ENCODE data around the gene C20orf204.
"Not testable (repeated sequence)": the region's sequence is repeated elsewhere in the genome, so short reads cannot be mapped to it uniquely, and the experiment has no call there.

The C20orf204 gene

DNA sequence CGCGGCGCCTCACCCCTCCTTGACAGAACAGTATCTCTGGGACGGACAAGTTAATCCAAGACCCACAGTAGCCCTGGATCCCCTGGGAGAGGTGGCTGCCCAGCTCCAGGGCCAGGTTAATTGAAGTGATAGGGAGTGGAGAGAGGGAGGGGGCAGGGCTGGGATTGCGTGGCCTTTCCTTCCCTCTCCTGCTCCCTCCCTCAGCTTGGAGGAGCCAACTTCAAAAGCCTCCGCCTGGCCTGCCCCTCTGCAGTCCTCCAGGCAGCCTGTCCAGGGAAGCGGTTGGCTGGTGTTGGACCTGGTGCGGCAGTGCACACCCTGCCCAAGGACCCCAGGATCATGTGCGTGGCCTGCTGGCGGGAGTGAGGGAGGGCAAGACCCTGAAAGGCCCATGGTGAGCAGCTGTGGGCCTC, at the start of gene C20orf204:
Gene C20orf204, plus strand, starts transcription at position 250 of the 413 bp plus-strand sequence. Its CDS starts 142 bp downstream, at position 392.
- DNase-seq = no peak

GRCh38 chr20:64000906-64001305, 35.1 kb upstream of the C20orf204 start:
- DNase-seq = no peak

GRCh38 chr20:64001607-64002011, 34.4 kb upstream of the C20orf204 start:
- no peak for DNase-seq

- no peak for DNase-seq
These were observed 31.8 kb upstream of the C20orf204 start for GRCh38 chr20:64003960-64004725.

DNA sequence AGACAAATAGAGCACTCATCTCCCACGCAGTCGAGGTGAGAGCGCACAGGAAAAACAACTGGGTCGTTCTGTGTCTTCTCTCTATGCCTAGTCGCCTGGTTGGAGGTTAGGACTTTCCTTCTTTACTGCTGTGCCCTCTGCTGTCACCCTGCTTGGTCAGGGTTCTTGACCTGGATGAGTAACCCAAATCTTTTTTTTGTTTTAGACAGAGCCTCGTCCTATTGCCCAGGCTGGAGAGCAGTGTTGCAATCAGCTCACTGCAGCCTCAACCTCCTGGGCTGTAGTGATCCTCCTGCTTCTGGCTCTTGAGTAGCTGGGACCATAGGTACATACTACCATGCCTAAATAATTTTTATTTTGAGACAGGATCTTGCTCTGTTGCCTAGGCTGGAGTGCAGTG, 30.6 kb upstream of the C20orf204 start:
- DNase-seq = no peak

DNA sequence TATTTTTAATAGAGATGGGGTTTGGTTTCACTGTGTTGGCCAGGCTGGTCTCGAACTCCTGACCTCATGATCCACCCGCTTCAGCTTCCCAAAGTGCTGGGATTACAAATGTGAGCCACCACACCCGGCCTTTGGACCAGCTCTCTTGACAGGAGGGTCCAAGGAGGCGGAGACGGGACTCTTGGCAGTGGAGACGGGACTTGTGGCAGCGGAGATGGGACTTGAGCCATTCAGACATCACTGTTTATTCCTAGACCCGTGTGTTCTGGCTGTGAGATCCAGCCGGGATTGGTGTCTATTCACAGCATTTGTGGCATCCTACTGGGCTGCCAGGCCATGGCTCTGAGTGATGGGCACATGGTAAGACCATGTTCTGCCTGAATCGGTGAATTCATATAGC, 29.5 kb upstream of the C20orf204 start:
- DNase-seq = no peak

DNA sequence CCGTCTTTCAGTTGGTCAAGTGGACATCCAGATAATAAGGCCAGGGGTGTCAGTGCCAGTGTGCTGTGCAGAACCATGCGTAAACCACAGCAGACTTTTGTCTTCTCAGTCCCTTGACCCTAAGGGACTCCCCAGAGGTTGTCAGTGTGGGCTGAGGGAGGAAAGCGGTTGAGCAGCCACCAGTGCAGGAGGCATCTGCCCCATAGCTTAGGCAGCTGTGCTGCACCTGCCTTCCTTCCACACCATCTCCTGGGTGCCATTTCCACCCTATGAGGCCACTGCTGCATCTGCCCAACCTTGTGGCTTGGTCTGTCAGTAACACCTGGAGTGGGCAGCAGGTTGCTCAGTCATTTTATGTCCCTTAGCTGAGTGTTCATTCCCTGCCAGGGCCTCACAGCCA, 29.1 kb upstream of the C20orf204 start:
- DNase-seq = no peak

GRCh38 chr20:64009811-64010387, 26.1 kb upstream of the C20orf204 start:
- no peak for DNase-seq

DNA sequence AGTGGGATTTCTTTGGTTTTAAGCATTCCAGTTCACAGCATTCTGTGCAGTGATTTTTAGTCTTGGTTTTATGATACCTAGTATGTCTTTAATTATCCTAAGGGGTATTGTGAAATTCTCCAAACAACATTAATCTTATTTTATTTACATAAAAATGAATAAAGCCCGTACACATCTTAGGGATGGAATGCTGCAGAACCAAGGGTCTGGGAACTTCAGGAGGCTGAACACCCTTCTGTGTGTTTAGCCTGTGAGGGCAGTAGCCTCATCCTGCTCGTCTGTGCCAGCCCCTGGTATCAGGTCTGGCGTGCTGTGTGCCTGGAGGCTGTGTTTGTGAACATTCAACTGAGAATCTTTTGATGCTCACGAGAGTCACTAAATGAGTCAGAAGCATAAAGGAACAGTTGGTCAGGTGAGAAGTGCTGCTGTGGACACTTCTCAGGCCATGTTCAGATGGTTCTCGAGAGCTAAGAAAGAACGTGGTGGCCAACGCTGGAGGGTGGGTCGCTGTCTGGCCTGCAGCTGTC, 25.2 kb upstream of the C20orf204 start:
- DNase-seq = no peak

- DNase-seq = no peak
These were observed 24.6 kb upstream of the C20orf204 start for GRCh38 chr20:64011366-64011779.

- DNase-seq = not testable (repeated sequence)
These were observed 23.4 kb upstream of the C20orf204 start for GRCh38 chr20:64012385-64013154.

DNA sequence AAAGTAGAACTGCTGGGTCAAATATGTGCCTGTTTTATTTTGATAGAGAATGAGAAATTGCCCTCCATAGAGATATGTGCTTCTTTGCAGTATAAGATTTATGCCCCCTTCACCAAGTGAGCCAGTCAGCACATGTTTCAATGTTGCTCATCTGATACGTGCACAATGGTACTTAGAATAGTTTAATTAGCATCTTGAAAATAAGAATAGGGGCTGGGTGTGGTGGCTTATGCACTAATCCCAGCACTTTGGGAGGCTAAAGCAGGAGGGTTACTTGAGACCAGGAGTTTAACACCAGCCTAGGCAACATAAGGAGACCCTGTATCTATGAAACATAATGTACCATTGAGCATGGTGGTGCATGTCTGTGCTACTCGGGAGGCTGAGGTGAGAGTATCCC, 20.3 kb upstream of the C20orf204 start:
- no peak for DNase-seq

- DNase-seq = no peak
These were observed 14.6 kb upstream of the C20orf204 start for GRCh38 chr20:64021124-64021975.

DNA sequence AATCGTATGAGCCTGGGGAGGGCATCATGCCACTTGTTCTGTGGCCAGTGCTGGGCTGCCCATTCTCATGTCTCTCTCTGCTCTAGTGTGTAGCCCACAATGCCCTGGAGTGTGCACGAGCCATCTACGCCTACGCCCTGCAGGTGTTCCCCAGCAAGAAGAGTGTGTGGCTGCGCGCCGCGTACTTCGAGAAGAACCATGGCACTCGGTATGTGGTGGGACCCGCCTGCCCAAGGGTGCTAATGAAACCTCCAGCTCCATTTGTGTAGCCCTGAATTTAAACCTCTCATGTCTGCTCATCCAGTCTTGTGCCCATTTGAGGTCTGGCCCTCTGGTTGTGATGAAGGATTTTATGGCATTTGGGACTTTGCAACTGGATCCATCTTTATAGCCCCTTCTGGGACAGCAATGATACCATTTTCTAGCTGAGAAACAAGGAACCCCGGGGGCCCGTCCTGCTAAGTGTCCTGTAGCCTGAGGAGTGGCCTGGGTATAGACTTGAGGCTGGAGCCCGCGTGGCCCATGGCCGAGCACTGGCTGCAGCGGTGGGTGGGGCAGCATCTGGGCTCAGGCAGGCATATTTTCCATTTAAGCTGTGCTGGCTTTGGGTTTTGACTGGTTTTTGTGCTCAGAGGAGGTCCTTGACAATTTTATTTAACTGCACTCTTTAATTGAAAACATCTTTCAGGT, 13.2 kb upstream of the C20orf204 start:
- no peak for DNase-seq

DNA sequence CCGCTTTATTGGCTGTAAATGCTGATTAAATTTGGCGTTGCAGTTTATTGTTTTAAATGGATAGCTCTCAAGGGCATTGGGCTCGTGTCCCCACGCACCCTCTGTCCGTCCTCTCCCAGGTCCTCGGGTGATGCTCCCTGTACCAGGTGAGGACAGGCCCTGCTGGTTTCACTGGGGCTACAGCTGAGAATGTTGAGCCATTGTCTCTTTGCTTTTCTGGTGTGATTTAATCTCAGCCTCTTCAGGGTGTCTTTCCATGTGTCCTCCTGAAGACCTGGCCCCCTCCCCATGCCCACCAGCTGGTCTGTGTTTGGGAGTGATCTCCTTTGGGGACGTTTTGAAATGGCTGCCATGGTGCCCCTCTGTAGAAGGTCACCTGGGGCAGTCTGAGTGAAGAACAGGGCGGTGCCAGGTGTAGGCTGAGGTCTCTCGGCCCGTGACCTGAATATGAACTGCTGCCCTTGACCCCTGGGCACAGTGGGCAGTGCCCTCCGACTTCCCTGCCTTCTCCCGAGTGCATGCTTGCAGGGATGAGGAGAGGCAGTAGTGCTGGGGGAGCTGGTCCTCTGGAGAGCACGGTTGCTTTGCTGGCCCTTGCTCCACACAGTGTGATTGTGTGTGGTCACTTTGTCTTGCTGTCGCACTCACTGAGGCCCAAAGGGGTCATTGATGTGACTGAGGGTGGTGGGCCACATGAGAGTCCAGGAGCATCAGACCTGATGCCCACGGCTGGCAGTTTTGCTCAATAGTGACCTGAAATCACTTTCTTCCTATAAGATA, 12.4 kb upstream of the C20orf204 start:
- DNase-seq = no peak

GRCh38 chr20:64024141-64024990, 11.6 kb upstream of the C20orf204 start:
- no peak for DNase-seq

GRCh38 chr20:64025101-64025825, 10.7 kb upstream of the C20orf204 start:
- DNase-seq = no peak

GRCh38 chr20:64025826-64026412, 10.1 kb upstream of the C20orf204 start:
- no peak for DNase-seq

Measured in GF-D8 (cell line).